ENCODE results near the gene MTA1.

DNA sequence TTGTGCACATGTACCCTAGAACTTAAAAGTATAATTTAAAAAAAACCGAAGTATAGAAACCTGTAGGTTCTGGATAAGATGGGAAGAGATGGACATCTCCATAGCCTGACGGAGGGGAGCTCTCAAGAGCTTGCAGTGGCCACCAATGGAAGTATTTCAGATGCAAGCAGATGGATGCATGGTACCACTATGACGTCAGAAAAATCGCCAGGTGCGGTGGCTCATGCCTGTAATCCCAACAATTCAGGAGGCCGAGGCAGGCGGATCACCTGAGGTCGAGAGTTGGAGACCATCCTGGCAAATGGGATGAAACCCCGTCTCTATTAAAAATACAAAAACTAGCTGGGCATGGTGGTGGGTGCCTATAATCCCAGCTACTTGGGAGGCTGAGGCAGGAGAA, 17.9 kb upstream of the MTA1 start:
- TF ChIP-seq, protein P1, sequence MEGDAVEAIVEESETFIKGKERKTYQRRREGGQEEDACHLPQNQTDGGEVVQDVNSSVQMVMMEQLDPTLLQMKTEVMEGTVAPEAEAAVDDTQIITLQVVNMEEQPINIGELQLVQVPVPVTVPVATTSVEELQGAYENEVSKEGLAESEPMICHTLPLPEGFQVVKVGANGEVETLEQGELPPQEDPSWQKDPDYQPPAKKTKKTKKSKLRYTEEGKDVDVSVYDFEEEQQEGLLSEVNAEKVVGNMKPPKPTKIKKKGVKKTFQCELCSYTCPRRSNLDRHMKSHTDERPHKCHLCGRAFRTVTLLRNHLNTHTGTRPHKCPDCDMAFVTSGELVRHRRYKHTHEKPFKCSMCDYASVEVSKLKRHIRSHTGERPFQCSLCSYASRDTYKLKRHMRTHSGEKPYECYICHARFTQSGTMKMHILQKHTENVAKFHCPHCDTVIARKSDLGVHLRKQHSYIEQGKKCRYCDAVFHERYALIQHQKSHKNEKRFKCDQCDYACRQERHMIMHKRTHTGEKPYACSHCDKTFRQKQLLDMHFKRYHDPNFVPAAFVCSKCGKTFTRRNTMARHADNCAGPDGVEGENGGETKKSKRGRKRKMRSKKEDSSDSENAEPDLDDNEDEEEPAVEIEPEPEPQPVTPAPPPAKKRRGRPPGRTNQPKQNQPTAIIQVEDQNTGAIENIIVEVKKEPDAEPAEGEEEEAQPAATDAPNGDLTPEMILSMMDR (IDR thresholded peaks at IDR 0.05; ENCODE audit: low read depth, low read length, poor library complexity, severe bottlenecking), result no peak
- no peak for TF ChIP-seq EZH2phosphoT487 (IDR thresholded peaks at IDR 0.05; ENCODE audit: borderline replicate concordance, low read length)
